ENCODE measurements around the gene SFTA2. TPM values are rescaled to one million over a fixed set of nuclear protein-coding genes. Genes with fewer than 3 reads are reported as not detected.
"Not testable (repeated sequence)": the region's sequence is repeated elsewhere in the genome, so short reads cannot be mapped to it uniquely, and the experiment has no call there.

Gene SFTA2
- total RNA-seq, 2 donors from 2014 or later, result 5.2 TPM; not detected in 1

- peaks cover 24% of the 10 kb centered on the region for H3K4me1 ChIP-seq
- ATAC-seq (no peak), DNase-seq (no peak)
- WGBS, 2 donors, result 68 to 76% methylated on average over 6 of the region's 6 CpGs
- no peak overlapping the region for H3K4me3 ChIP-seq
- H3K27ac ChIP-seq, result peak overlapping the region in 3 of 4 donors; percentile 37 to 78 (median 75)
- intact Hi-C loops (cut with DNase I), result no loop called here
- no peaks in the 10 kb centered on the region for H3K9me3 ChIP-seq
- no peak for TF ChIP-seq POLR2A (IDR thresholded peaks at IDR 0.05)
- TF ChIP-seq, protein P1, sequence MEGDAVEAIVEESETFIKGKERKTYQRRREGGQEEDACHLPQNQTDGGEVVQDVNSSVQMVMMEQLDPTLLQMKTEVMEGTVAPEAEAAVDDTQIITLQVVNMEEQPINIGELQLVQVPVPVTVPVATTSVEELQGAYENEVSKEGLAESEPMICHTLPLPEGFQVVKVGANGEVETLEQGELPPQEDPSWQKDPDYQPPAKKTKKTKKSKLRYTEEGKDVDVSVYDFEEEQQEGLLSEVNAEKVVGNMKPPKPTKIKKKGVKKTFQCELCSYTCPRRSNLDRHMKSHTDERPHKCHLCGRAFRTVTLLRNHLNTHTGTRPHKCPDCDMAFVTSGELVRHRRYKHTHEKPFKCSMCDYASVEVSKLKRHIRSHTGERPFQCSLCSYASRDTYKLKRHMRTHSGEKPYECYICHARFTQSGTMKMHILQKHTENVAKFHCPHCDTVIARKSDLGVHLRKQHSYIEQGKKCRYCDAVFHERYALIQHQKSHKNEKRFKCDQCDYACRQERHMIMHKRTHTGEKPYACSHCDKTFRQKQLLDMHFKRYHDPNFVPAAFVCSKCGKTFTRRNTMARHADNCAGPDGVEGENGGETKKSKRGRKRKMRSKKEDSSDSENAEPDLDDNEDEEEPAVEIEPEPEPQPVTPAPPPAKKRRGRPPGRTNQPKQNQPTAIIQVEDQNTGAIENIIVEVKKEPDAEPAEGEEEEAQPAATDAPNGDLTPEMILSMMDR (IDR thresholded peaks at IDR 0.05), result no peak
- no peaks in the 10 kb centered on the region for H3K36me3 ChIP-seq (replicated peaks in 1 of 2; ENCODE audit: insufficient read depth in 1 of 2, low read depth in 2 of 2)
- no peaks in the 10 kb centered on the region for H3K27me3 ChIP-seq
These were observed 845 bp upstream of the SFTA2 start for GRCh38 chr6:30932665-30933365.

DNA sequence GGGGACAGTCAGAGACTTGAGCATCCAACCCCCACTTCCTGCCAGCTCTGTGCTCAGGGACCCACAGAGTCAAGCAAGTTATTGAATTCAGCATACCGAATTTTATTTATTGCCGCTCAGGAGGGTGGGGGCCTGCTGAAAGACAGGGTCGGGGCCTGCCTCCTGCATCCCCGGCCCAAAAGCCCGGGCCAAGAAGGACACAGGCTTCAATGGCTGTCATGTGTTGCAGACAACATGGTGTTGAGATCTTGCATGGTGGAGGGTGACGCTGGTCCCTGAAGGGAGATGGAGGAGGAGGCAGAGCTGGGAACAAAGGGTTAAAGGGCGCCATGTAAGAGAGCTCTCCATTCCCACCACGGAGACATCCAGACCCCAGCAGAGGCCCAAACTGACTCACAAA is 698 bp downstream of the SFTA2 start:
- Histone ChIP-seq H3K4me3 (no peak overlapping the region), H3K27me3 (no peaks in the 10 kb centered on the region), H3K36me3 (replicated peaks in 1 of 2; ENCODE audit: insufficient read depth in 1 of 2, low read depth in 2 of 2) (no peaks in the 10 kb centered on the region), H3K9me3 (no peaks in the 10 kb centered on the region), H3K4me1 (peaks cover 25% of the 10 kb centered on the region), H3K27ac (peak overlapping the region; percentile 37 to 78 (median 57))
- no peak for TF ChIP-seq POLR2A (IDR thresholded peaks at IDR 0.05)
- TF ChIP-seq, protein P1 (IDR thresholded peaks at IDR 0.05), result no peak
- WGBS, 2 donors, result 59% methylated on average over 8 of the region's 8 CpGs
- intact Hi-C loops (cut with DNase I), result no loop called here
- DNase-seq (no peak), ATAC-seq (no peak)

GRCh38 chr6:30930506-30930905 is 1.5 kb downstream of the SFTA2 start:
- Histone ChIP-seq H3K9me3 (no peaks in the 10 kb centered on the region), H3K36me3 (replicated peaks in 1 of 2; ENCODE audit: insufficient read depth in 1 of 2, low read depth in 2 of 2) (no peaks in the 10 kb centered on the region), H3K27ac (no peak overlapping the region), H3K27me3 (no peaks in the 10 kb centered on the region), H3K4me1 (peaks cover 32% of the 10 kb centered on the region), H3K4me3 (no peak overlapping the region)
- no peak for ATAC-seq
- TF ChIP-seq, protein P1 (IDR thresholded peaks at IDR 0.05), result no peak
- no peak for TF ChIP-seq POLR2A (IDR thresholded peaks at IDR 0.05)
- 69 to 71% methylated on average over 4 of the region's 4 CpGs for WGBS, 2 donors
- no peak for DNase-seq
- intact Hi-C loops (cut with DNase I), result no loop called here

DNA sequence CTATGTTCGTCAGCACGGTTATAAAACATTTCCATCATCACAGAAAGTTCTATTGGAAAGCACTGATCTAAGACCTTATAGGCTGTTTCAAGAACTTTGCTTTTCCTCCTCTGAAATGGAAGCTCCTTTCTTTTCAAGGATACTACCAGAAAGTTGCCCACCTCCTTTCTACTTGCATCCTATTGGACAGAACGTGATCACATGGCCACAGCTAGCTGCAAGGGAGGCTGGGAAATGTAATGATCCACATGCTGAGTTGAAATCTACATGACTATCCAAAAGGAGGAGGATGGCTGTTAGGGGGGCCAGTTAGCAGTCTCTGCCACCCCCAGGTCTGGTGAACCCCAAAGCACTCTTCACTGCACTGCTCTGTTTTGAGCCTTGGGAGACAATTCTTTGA is 3.3 kb downstream of the SFTA2 start:
- Histone ChIP-seq H3K4me3 (no peak overlapping the region), H3K36me3 (replicated peaks in 1 of 2; ENCODE audit: insufficient read depth in 1 of 2, low read depth in 2 of 2) (peaks cover 0 to 3% of the 10 kb centered on the region in 2 donors), H3K27me3 (no peaks in the 10 kb centered on the region), H3K4me1 (peaks cover 38% of the 10 kb centered on the region), H3K9me3 (no peaks in the 10 kb centered on the region), H3K27ac (no peak overlapping the region)
- TF ChIP-seq, protein P1 (IDR thresholded peaks at IDR 0.05), result no peak
- no peak for TF ChIP-seq POLR2A (IDR thresholded peaks at IDR 0.05)
- no peak for ATAC-seq
- intact Hi-C loops (cut with DNase I), result loop anchor here (10.0 kb wide), 1 partner anchor 126 kb away; no protein-coding TSS in a partner anchor
- 94 to 100% methylated on average over 3 of the region's 3 CpGs for WGBS, 2 donors
- DNase-seq, result no peak

- 90 to 100% methylated on average over 3 of the region's 3 CpGs for WGBS, 2 donors
These were observed 4.9 kb downstream of the SFTA2 start for GRCh38 chr6:30927080-30927479.

More at GRCh38 chr6:30927080-30927479, 4.9 kb downstream of the SFTA2 start:
- H3K4me3 ChIP-seq; DNase-seq; H3K27me3 ChIP-seq; H3K36me3 ChIP-seq (replicated peaks in 1 of 2; ENCODE audit: insufficient read depth in 1 of 2, low read depth in 2 of 2); ATAC-seq; H3K9me3 ChIP-seq: not testable (repeated sequence)
- intact Hi-C loops (cut with DNase I), result loop anchor here (10.0 kb wide), 1 partner anchor 128 kb away; no protein-coding TSS in a partner anchor
- Histone ChIP-seq H3K4me1 (peaks cover 27% of the 10 kb centered on the region), H3K27ac (peak overlapping the region; percentile 28 to 78 (median 51))
